ENCODE results near the gene NOTO.

DNA sequence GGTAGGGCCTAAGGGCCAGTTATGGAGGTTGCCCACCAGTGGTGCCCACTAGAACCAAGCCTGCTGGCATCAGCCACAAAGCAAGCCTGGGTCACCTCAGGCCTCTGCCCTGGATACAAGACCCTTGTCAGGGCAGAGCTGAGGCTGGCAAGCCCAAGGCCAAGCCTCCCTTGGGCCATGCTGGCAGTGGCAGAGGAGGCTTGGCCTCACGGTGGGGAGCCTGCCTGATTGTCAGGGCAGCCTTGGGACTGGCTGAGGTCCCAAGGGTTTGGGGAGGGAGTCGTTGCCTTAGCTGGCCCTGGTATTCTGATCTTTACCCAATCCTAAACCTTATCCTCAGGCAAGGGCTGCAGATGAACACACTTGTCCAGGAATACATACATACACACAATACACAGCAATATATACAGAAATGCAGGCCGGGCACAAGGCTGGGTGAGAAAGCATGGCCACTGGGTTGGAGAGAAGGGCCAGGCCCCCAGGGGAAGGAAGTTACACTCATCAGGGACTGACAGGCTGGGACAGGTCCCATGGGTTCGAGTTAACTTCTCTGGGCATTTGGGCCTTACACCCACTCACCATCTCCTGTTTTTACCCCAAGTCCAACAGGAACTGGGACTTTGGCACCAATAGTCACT, 52.8 kb downstream of the NOTO start:
- TF ChIP-seq, protein P1, sequence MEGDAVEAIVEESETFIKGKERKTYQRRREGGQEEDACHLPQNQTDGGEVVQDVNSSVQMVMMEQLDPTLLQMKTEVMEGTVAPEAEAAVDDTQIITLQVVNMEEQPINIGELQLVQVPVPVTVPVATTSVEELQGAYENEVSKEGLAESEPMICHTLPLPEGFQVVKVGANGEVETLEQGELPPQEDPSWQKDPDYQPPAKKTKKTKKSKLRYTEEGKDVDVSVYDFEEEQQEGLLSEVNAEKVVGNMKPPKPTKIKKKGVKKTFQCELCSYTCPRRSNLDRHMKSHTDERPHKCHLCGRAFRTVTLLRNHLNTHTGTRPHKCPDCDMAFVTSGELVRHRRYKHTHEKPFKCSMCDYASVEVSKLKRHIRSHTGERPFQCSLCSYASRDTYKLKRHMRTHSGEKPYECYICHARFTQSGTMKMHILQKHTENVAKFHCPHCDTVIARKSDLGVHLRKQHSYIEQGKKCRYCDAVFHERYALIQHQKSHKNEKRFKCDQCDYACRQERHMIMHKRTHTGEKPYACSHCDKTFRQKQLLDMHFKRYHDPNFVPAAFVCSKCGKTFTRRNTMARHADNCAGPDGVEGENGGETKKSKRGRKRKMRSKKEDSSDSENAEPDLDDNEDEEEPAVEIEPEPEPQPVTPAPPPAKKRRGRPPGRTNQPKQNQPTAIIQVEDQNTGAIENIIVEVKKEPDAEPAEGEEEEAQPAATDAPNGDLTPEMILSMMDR (IDR thresholded peaks at IDR 0.05; ENCODE audit: poor library complexity) = no peak
- no peak for TF ChIP-seq EZH2phosphoT487 (IDR thresholded peaks at IDR 0.05; ENCODE audit: low read depth, severe bottlenecking, unreplicated experiment)

Data from hepatocyte (in vitro differentiated cells).